ENCODE measurements around the gene RPAP3.
"Not testable (repeated sequence)": the region's sequence is repeated elsewhere in the genome, so short reads cannot be mapped to it uniquely, and the experiment has no call there.

Gene RPAP3

GRCh38 chr12:47672068-47672467 is 33.8 kb downstream of the RPAP3 start:
- no peak for DNase-seq (ENCODE audit: low read depth, low spot score)

DNA sequence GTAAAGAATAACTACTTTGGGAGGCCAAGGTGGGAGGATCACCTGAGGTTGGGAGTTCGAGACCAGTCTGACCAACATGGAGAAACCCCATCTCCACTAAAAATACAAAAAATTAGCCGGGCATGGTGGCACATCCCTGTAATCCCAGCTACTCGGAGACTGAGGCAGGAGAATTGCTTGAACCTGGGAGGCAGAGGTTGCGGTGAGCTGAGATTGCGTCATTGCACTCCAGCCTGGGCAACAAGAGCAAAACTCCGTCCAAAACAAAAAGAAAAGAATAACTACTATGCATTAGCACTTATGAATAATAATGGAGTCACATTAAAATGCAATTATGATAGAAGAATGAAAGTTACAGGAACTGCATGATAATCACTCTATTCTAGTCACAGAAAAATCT is 37.9 kb downstream of the RPAP3 start:
- not testable (repeated sequence) for DNase-seq (ENCODE audit: low read depth, low spot score)

GRCh38 chr12:47652521-47653234 is 53.2 kb downstream of the RPAP3 start:
- DNase-seq (ENCODE audit: low read depth, low spot score), result no peak

GRCh38 chr12:47651368-47652254 is 54.2 kb downstream of the RPAP3 start:
- DNase-seq (ENCODE audit: low read depth, low spot score), result peak; percentile 6

DNA sequence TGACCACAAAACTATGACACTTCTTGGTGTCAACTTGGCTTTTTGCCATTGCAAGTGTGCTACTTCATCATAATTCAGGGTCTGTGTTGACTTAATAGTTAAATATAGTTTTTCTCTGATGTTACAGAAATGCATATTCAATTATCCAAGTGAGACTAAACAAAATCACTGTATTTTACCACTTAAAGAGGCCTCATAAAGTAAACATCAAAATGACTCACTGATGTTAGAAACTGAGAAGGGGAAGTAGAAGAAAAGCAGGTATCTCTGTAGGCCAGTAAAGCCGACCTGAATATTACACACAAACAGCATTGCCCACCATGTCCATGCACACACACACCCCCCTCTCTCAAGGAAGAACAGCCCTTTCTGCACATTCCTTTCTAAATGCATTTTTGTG is 55.4 kb downstream of the RPAP3 start:
- DNase-seq (ENCODE audit: low read depth, low spot score), result no peak

DNA sequence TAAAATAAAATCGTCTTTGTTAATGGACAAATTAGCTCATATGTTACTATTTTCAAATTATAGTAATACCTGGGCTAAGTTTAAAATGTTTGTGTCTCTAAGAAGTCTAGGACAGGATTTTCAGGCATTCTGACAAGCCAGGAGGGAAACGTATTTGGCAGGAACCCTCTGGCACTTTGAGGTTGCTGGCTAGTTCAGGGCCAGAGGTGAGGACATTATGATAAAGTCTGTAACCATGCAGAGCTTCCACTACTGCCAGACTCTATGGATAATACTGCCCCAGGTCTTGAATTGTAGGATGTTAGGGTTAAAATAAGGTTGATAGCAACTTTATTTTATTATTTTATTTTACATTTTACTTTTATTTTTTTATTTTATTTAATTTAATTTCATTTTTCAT is 56.4 kb downstream of the RPAP3 start:
- DNase-seq (ENCODE audit: low read depth, low spot score), result no peak

DNA sequence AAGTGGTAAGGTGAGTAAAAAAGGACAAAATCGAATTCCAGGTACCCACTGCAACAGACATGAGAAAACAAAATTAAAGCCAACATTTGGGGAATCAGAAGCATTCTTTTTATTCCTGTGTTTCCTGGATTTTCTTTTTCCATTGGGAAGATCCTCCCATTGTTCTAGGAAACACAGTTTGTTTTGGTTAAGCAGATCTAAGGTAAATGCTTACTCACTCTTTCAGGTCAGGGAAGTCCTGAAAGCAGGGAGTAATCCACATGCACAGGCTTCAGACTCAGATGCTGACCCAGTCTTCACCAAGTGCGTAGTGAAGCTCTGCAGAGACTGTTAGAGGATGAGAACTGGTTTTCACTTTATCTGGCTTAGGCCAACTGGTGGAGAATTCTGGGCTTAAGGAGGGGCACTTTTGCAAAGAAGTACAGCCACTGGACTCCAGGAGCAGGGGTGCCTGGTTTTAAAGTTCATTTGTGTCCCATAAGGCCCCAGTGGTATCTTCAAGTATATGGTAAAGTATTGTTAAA is 57.7 kb downstream of the RPAP3 start:
- DNase-seq (ENCODE audit: low read depth, low spot score), result no peak

DNA sequence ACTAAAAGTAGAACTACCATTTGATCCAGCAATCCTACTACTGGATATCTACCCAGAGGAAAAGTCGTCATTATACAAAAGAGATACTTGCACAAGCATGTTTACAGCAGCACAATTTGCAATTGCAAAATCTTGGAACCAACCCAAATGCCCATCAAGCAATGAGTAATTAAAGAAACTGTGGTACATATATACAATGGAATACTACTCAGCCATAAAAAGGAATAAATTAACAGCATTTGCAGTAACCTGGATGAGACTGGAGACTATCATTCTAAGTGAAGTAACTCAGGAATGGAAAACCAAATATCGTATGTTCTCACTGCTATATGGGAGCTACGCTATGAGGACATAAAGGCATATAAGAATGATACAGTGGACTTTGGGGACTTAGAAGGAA is 63.5 kb downstream of the RPAP3 start:
- DNase-seq (ENCODE audit: low read depth, low spot score), result not testable (repeated sequence)

DNA sequence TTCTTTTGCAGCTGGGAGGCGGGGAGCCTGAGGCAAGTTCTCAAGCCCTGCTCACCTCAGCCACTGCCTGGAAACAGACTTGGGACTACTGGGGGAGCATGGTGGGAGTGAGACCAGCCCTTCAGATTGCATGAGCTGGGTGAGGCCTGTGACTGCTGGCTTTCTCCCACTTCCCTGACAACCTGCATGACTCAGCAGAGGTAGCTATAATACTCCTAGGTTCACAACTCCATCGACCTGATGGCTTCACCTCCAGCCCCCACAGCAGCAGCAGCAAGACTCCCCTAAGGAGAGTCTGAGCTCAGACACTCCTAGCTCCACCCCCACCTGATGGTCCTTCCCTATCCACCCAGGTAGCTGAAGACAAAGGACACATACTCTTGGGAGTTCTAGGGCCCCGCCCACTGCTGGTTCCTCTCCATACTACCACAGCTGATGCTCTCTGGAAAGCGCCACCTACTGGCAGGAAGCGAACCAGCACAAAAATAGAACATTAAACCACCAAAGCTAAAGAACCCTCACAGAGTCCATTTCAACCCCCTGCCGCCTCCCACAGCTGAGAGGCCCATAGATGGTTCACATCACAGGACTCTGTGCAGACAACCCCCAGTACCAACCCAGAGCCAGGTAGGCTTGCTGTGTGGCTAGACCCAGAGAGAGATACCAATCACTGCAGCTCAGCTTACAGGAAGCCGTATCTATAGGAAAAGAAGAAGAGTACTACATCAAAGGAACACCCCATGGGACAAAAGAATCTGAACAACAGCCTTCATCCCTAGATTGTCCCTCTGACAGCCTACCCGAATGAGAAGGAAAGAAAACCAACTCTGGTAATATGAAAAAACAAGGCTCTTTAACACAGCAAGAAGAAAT is 68.7 kb downstream of the RPAP3 start:
- DNase-seq (ENCODE audit: low read depth, low spot score), result no peak

DNA sequence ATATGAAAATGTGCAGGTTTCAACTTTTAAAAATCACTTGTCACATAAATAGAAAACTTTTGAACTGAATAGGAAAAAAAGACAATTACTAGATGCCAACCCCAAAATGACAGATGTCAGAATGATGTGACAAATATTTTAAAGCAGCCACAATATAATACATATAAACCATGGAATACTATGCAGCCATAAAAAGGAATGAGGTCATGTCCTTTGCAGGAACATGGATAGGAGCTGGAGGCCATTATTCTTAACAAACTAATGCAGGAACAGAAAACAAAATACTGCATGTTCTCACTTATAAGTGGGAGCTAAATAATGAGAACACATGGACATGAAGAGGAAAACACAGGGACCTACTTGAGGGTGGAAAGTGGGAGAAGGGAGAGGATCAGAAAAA is 70.1 kb downstream of the RPAP3 start:
- DNase-seq (ENCODE audit: low read depth, low spot score), result not testable (repeated sequence)

DNA sequence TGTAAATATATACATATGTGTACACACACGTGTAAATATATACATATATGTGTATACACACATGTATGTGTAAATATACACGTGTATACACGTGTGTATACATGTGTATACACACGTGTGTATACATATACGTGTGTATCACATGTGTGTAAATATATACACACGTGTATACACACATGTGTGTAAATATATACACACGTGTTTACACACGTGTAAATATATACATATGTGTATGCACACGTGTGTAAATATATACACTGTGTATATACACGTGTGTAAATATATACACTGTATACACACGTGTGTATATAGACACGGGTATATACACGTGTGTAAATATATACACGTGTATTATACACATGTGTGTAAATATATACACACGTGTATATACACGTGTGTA is 71.7 kb downstream of the RPAP3 start:
- no peak for DNase-seq (ENCODE audit: low read depth, low spot score)

DNA sequence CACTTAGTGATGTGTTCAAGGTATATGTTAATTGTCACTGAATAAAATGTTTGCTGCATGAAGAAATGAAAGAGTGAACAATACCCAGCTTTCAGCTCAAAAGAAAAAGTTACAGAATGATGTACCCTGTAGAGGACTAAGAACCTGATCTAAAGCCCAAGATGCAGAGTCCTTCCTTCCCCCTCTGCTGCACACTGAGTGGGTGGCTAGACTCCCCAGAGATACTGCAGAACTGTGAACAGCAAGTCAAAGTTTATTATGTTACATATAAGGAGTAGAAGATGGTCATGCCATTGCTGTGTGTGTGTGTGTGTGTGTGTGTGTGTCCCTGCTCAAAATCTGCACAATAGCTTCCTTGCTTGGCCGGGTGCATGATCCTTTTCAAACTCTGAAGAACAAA is 83.9 kb downstream of the RPAP3 start:
- DNase-seq (ENCODE audit: low read depth, low spot score), result no peak

DNA sequence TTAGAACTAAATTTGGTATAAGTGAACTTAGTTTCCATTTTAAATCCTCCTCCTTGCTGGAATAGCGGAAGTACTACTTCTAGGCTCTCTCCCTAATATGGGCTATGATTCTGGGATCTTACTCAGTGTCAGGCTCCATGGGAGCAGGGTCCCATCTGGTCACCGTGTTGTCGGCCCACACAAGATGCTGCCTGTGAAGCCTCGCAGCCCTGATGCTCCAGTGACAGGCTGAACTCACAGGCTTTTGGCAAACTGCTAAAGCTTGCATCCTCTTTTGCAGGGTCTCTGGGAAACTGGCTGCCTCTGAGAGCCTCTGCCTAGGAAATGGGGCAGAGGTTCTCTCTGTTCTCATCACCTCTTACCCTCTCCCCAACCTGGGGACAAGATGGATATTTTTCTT is 88.4 kb downstream of the RPAP3 start:
- no peak for DNase-seq (ENCODE audit: low read depth, low spot score)

- DNase-seq (ENCODE audit: low read depth, low spot score), result no peak
Observed at GRCh38 chr12:47616440-47616839, 89.4 kb downstream of the RPAP3 start.

DNA sequence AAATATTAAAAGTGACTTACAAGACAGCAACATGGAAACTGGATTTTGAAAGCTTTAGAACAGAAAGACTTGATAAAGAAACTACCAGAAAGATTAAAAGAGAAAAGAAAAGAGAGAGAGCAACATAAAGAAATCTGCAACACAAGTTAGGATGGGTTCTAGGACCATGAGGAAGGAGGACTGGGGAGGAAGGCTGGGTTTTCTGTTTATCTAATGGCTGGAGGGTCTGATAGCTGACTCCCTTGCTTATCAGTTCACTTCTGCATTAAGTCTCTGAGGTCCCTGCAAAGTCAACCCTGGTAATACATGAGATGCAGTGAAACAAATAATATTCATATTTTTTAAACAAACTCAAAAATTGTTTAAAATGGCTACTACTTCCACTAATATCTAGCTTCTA is 90.1 kb downstream of the RPAP3 start:
- no peak for DNase-seq (ENCODE audit: low read depth, low spot score)

- no peak for DNase-seq (ENCODE audit: low read depth, low spot score)
Observed at GRCh38 chr12:47614521-47614920, 91.3 kb downstream of the RPAP3 start.

GRCh38 chr12:47612953-47613352 is 92.9 kb downstream of the RPAP3 start:
- no peak for DNase-seq (ENCODE audit: low read depth, low spot score)

GRCh38 chr12:47611906-47612305 is 93.9 kb downstream of the RPAP3 start:
- no peak for DNase-seq (ENCODE audit: low read depth, low spot score)
